Stimulated activated CD4-positive, alpha-beta T cell treated with anti-CD3 and anti-CD28 coated beads, Interleukin-1b, Interleukin-23, amount 100 ng/mL, for 48 hours (primary cell): ENCODE results near the gene GARNL3.

Experiments used
- DNase-seq: peaks from one replicate; pipeline ENCODE4 v3.0.0-alpha.2; 2020

The GARNL3 gene, protein sequence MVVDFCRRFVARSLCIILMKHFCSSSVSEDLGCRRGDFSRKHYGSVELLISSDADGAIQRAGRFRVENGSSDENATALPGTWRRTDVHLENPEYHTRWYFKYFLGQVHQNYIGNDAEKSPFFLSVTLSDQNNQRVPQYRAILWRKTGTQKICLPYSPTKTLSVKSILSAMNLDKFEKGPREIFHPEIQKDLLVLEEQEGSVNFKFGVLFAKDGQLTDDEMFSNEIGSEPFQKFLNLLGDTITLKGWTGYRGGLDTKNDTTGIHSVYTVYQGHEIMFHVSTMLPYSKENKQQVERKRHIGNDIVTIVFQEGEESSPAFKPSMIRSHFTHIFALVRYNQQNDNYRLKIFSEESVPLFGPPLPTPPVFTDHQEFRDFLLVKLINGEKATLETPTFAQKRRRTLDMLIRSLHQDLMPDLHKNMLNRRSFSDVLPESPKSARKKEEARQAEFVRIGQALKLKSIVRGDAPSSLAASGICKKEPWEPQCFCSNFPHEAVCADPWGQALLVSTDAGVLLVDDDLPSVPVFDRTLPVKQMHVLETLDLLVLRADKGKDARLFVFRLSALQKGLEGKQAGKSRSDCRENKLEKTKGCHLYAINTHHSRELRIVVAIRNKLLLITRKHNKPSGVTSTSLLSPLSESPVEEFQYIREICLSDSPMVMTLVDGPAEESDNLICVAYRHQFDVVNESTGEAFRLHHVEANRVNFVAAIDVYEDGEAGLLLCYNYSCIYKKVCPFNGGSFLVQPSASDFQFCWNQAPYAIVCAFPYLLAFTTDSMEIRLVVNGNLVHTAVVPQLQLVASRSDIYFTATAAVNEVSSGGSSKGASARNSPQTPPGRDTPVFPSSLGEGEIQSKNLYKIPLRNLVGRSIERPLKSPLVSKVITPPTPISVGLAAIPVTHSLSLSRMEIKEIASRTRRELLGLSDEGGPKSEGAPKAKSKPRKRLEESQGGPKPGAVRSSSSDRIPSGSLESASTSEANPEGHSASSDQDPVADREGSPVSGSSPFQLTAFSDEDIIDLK

DNA sequence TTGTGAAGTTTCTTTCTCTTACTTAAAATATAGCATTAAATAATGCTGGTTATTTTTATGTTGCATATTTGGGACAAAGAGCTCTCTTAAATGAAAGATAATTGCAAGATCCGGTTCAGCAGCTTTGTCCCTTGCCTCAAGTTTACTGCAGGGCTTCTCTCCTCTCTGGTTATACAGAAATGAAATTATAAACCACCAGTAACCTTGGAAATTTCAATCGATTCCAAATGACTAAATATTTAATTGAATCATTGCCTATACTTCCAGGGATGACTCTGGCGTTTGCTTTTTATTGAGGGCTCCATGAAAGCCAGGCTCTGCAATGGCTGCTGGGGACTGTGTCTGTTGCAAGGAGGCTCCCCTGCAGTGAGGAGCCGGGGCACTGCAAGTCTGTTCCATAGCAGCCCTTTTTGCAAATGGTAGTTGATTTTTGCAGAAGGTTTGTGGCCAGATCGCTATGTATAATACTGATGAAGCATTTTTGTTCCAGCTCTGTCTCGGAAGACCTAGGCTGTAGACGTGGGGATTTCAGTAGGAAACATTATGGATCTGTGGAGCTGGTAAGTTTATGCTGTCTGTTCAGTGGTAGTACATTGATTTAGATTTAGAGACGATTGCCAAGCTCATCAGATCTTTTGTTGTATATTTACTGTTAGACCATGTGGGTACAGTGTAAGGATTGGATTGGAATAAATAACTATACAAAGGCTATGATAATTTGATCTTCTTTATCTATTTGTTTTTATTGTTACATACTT, at the start of gene GARNL3:
Gene GARNL3, plus strand, starts transcription at position 313 of the 758 bp plus-strand sequence. Its CDS starts 104 bp downstream, at position 417.
- DNase-seq: no peak

DNA sequence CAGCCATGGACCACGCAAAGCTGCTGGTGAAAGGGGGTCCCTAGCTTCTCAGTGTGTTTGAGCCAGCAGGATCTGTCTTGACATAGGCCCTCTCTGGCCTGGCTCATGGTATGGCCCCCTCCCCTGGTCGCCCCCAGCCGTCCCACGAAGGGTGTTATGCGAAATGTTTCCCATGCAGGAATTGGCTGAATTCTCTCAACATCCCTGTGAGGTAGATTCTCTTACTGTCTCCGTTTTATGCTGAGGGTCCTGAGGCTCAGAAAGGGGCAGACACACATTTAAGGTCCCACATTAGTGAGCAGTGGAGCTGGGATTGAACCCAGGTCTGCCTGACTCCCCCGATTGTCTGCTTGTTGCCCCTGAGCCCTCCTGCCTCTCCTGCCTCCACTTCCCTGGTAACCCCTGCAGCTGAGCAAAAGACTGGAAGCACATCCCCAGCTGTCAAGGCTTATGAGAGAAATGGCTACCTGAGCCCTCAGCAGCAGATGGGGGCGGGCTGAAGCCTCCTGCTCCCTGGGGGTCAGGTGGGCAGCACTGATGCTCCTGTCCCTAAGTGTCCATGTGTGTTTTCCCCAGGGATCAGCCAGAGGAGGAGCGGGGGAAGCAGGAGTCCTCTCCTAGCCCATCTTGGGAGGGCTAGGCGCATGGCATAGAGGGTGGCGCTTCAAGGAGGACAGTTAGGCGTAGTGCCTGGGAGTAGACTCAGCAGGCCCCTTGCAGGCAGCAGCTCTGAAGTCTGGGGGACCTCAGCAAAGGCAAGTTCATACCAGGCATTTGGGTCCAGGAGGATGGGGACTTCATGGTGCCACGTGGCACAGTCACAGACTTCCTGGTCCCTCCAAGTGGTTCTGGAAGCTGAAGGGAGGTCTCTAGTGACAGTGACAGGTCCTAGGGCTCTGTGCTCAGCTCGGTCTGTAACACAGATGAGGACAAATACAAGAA, 49.0 kb upstream of the GARNL3 start:
- no peak for DNase-seq

DNA sequence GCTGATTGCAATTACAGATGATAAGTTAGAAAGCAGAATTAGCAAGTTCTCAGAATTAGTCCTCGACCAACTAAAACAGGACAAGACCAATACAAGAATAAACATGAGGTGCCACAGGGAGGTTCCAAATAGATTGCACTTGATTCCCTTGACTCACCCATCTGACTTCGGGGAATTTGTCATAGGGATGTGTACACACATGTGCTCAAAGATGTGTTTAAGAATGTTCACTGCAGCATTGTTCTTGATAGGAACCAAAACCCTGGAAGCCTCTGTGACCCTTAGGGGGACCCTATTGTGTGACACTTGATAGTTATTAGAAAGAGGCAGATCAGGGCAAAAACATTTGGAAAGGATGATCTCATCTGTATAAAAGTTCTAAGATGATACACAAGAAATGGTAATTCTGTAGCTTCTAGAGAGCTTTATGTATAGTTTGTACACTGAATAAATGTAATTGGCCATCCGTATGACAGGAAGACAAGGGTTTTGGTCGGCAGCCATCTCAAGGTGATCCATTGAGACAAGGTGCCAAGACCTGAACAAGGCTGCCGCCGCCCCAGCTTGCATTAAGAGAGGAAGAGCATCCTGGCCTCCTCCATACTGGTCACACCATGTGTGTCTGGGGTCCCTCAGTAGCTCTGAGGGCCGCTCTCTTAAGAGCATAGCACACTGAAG, 48.2 kb upstream of the GARNL3 start:
- DNase-seq: no peak

DNA sequence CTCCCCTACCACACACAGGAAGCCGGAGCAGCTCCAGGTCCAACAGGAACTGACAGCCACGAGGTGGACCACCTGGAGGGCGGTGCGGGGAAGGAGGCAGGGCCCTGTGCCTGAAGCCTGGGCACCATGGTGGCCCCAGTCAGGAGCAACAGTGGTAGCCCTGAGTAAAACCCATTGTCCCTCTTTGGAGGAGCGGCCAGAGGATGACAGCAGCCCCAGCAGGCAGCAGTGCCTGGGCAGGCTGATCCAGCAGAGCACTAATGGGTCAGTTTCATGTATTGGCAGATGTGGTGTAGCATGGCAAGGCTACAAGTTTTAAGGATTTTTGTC, 47.7 kb upstream of the GARNL3 start:
- no peak for DNase-seq

DNA sequence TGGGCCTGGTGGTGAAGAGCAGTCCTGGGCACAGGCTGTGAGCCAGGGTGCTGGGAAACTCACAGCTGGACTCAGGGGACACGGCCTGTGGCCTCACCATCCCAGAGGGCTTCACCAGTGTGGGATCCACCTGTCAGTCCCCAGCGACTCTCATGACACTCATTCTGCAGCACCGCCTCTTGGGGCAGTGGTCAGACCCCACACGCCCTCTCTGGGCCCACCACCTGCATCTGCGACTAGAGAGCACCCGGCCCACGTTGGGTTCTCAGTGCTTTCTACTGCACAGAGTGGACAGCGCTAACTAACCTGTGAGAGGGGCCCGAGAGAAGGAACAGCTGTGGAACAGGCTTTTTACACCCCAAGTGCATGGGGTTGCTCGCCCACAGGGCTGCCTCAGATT, 45.8 kb upstream of the GARNL3 start:
- DNase-seq: no peak

- no peak for DNase-seq
Observed at GRCh38 chr9:127219520-127219919, 45.1 kb upstream of the GARNL3 start.

DNA sequence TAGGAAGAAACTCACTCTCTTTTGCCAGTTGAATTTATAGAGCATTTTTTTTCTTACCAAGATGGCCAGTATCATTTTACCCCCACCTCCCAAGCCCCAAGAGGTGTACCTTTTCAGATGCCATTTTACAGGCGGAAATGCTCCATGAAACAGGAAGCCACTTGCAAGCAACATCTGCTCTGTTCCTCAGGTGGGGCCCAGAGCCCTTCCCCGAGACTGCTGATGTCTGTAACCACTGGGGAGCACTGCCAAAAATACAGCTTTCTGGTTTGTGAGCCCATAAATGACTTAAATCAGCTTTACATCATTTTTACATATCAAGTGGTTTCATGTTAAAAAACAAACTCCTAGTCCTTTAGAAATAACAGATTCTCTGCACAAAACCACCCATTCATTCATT, 42.9 kb upstream of the GARNL3 start:
- DNase-seq: no peak

- no peak for DNase-seq
Observed at GRCh38 chr9:127222388-127223095, 42.0 kb upstream of the GARNL3 start.

- DNase-seq: no peak
Observed at GRCh38 chr9:127223266-127223665, 41.3 kb upstream of the GARNL3 start.

- DNase-seq: no peak
Observed at GRCh38 chr9:127223810-127224177, 40.8 kb upstream of the GARNL3 start.

GRCh38 chr9:127224178-127224882, 40.2 kb upstream of the GARNL3 start:
- peak; percentile 90 for DNase-seq

GRCh38 chr9:127224883-127225739, 39.5 kb upstream of the GARNL3 start:
- peak; percentile 93 for DNase-seq

DNA sequence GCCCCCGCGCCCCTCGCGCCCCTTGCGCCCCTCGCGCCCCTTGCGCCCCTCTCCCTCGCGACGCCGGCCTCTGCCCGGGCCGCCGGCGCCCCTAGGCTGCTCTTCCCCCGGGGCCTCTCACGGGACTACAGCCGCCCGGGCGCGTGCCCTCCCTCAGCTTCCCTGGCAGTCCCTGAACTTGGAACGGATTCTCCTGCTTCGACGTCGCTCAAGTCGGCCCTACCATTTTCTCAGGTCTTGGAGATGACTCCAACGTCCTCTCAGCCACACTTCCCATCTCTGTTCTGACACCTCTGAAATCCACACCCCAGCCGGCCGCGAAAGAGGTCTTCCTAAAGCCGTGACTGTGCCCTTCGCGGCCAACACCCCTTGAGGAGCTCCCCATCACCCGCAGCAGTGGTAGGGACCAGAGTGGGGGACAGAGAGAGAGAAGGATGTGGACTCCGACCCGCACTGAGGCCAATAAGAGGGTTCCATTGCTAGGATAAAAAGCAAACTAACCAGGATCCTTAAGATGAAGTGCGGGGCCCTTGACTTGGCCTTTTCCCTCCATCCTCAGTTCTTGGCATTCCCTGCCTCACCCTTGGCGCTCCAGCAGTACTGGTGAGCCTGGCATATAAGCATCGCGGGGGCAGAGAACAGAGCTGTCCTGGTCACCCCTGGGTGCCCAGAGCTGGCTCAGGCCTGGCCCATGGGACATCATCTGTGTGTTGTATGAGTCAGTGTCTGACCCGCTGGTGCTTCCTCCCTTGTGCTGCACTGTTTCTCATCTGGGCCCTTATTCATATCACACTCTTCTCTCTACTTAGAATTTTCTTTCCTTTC, 38.6 kb upstream of the GARNL3 start:
- no peak for DNase-seq

DNA sequence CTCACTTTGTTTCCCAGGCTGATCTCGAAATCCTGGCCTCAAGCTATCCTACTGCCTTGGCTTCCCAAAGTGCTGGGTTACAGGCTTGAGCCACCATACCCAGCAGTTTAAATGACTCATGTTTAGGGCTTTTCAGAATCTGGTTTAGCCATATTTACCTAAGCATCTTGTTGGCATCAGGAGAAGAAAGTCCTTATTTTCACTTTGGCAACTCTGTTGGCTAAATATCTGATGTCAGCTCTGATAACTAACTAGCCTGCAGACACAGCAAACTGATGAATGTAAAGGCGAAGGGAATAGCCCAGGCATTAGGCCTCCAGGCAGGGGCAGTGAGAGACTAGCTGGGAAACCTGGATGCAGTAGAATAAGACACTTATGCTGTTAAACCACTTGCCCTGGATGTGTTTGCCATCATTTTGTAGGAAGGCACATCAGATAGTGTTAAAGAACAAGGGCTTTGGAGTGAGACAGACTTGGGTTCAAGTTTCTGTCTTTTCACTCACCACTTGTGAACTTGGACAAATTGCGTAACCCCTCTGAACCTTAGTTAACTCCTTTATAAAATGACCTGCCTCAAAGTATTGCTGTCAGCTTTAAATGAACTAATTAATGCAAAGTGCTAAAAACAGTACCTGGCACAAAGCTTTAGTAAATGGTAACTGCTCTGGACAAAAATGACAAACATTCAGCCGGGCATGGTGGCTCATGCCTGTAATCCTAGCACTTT, 34.7 kb upstream of the GARNL3 start:
- no peak for DNase-seq

DNA sequence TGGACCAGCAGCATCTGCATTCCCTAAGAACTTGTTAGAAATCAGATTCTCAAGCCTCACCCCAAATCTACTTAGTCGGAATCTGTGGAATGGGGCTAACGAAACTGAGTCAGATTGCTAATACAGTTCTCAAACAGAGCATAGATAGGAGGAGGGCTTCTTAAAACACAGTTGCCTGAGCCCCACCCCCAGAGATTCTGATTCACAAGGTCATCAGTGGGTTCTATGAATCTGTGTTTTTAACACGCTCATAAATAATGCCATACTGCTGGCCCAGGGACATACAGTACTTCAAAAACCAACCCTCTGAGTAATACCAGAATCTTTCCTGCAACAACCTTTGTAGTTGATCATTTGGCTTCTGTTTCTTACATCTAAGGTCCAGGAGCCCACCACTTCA, 32.9 kb upstream of the GARNL3 start:
- no peak for DNase-seq

GRCh38 chr9:127232833-127233549, 31.6 kb upstream of the GARNL3 start:
- DNase-seq: no peak

GRCh38 chr9:127233550-127233949, 31.0 kb upstream of the GARNL3 start:
- DNase-seq: no peak
